ENCODE data around the gene PTPN14.

- no peak for TF ChIP-seq POLR2A (IDR thresholded peaks at IDR 0.05)
- no peak for TF ChIP-seq CTCF (IDR thresholded peaks at IDR 0.05)
These were observed 245.1 kb downstream of the PTPN14 start for GRCh38 chr1:214306269-214306668.
